Measurements from ENCODE around the gene MTX3. TPM values are rescaled to one million over a fixed set of nuclear protein-coding genes. Genes with fewer than 3 reads are reported as not detected.

MTX3 gene, protein sequence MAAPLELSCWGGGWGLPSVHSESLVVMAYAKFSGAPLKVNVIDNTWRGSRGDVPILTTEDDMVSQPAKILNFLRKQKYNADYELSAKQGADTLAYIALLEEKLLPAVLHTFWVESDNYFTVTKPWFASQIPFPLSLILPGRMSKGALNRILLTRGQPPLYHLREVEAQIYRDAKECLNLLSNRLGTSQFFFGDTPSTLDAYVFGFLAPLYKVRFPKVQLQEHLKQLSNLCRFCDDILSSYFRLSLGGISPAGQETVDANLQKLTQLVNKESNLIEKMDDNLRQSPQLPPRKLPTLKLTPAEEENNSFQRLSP
- total RNA-seq (2022; extraction: Qiagen RNA extraction; ENCODE audit: low read depth): 3.0 to 6.9 TPM (median 5.9 TPM) in 5 replicates

DNA sequence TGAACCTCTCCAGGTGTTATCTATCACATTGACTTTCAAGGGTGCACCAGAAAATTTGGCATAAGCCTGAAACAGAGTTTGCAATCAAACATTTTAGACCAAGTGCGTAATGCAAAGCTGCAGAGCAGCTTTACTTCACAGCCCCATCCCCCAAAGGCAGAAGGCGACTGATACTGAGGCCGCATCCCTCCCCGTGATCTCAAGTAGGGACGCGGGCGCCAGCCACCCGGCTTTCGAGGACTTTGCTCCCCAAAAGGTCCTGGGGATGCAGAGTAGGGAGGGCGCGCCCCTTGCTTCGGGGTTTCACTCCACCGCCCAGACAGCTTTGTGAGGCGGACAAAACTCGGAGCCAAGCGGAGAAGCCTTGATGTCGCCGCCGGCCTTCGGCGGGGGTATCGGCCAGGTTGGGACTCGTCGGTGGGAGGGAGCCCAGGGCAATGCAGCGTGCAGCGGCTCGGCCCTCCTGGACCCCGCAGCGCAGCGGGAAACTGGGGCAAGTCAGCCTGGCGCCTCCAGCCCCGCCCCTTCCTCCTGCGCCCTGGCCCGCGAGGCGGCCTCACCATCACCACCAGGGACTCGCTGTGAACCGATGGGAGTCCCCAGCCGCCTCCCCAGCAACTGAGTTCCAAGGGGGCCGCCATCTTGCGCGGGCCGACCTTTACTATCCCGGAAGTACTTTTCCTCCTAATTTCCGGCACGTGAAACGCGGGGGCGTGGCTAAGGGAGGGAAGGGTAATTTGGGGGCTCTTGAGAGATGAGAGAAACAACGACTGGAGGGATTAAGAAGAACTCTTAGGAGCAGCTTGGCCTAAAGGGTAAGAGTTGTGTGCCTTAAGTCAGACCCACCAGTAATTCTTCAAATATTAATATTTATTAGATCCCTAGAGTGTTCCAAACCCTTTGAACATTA is at the start of gene MTX3:
TSS of gene MTX3 (minus strand) at position 665 of the 910 bp plus-strand sequence. CDS start at position 641, 24 bp downstream.

DNA sequence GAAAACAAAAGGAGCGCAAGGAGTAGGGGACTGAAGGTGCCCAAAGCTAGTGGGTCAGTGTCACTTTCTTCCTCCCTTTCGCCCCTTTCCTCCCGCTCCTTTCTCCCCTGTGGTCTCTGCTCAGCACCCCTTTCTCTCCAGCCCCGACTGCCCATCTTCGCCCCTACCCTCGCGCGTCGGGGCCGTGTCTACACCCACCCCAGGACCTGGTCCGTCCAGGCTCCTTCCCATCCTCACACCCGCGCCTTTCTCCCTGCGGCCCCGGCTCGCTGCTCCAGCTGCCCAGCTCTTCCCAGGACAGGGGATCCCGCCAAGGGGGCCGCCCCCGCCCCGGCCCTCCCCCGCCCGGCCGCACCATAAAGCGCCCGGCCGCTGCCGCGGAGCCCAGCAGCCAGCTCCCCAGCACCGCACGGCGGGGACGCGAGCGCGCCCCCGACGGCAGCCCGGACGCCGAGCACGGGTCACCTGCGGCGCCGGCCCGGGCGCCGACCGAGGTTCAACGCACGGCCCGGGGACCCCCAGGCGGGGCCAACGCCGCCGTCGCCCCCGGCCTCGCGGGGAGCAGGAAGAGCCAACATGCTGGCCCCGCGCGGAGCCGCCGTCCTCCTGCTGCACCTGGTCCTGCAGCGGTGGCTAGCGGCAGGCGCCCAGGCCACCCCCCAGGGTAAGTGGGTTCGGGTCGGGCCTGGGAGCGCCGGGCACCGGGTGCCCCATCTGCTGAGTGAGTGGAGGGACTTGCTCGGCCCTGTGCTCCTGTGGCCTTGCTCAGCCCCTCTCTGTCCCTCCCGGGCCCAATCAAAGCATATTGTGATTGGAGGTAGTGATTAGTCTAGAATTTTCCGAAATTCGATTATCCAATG is 44.1 kb upstream of the MTX3 start, which contains the start of gene THBS4:
TSS of gene THBS4 (plus strand) at position 387 of the 860 bp plus-strand sequence. CDS start at position 577, 190 bp downstream.

Other genes starting within 250 kb of the MTX3 start
- gene THBS4, start 44.1 kb upstream of the MTX3 start, total RNA-seq (2022; extraction: Qiagen RNA extraction; ENCODE audit: low read depth): 0.08 to 0.12 TPM in 2 of 5 replicates, not detected in the others

Data from A549 treated with RU486 at 1 μM for 4 hours (cell line).